HG03025 (cell line): Measurements from ENCODE around the gene TMEM38B.
"Not testable (repeated sequence)": the region's sequence is repeated elsewhere in the genome, so short reads cannot be mapped to it uniquely, and the experiment has no call there.

Experiments used
- ATAC-seq: cut with Tn5 transposase; IDR thresholded peaks from one replicate; pipeline ENCODE4 v1.9.1; 2021; ENCODE audit warnings: mild to moderate bottlenecking, moderate library complexity; ENCODE audit not compliant: unreplicated experiment, low FRiP score

The TMEM38B gene

DNA sequence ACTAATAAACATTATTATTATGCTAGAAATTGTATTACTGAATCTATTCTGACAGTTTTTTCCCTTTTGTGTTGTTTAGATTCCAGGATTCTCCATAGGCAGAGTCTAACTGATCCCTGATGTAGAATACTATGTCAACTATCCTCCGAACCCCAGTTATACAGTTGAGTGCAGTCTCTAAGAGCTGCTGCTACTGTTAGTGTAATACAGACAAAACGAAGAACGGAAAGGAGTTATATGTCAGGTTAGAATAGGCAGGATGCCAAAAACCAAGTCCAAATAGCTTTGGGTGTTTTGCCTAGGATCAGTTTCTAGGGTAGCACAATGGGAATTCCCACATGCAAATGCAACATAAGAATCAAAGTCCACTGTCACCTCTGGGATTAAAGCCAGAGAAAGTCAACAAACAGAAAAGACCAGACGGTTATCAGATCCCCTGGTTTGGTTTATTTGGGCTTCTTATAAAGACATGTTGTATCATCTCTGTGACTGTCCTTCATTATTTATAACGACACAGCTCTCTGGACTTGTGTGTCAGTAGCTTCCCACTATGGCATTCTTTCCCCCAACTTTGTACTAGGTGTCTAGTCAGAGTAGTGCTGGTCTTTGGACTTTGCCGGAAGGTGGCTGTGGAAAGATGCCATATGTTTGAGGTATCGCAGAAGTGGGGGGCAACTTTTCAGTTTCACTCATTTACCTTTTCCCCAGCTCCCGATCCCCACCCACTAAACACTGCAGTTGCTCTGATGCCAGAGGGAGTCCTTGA is 14.9 kb upstream of the TMEM38B start:
- ATAC-seq, result no peak

DNA sequence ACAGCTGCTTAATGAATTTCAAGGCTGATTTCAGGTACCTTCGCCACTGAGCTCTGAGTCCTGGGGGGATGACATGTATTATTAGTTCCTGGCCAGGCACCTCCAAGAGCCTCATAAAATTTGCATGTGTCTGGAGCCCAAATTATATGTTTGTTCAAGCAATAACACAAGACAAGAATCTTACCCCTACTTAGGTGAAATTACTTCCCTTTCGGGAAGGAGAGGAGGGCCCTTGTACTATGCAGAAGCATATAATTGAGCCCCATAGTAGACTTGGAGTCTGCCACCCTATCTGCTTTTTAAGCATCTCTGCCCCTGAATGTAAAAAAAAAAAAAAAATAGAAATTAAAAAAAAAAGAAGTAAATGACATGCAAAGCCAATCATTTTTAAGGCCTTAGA is 13.0 kb upstream of the TMEM38B start:
- ATAC-seq, result no peak

- no peak for ATAC-seq
These were observed 12.6 kb upstream of the TMEM38B start for GRCh38 chr9:105681724-105682123.

- no peak for ATAC-seq
These were observed 10.6 kb upstream of the TMEM38B start for GRCh38 chr9:105683688-105684275.

DNA sequence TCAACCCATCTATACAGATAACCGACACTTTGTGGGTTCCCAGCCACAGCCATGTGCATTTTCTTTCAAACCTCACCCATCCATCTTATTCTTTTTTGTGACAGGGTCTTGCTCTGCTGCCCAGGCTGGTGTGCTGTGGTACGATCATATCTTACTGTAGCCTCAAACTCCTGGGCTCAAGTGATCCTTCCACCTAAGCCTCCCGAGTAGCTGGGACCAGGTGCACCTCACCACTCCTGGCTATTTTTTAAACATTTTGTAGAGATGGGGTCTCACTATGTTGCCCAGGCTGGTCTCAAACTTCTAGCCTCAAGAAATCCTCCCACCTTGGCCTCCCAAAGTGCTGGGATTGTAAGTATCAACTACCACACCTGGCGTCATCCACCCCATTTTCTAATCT is 7.4 kb upstream of the TMEM38B start:
- ATAC-seq, result no peak

DNA sequence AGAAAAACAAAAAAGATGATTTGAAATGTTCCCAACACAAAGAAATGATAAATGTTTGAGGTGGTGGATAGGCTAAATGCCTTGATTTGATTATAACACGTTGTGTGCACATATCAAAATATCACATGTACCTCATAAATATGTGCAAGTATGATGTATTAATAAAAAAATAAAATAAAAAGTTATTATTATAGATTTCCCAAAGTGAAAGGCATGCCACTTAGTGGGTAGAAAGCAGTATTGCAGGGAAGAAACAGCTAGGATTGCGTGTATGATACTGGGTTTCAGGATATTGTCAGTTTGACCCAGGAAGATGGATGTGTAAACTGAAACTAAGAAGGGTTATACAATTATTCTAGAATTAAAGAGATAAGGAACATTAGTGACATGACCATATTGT is 3.6 kb upstream of the TMEM38B start:
- no peak for ATAC-seq

DNA sequence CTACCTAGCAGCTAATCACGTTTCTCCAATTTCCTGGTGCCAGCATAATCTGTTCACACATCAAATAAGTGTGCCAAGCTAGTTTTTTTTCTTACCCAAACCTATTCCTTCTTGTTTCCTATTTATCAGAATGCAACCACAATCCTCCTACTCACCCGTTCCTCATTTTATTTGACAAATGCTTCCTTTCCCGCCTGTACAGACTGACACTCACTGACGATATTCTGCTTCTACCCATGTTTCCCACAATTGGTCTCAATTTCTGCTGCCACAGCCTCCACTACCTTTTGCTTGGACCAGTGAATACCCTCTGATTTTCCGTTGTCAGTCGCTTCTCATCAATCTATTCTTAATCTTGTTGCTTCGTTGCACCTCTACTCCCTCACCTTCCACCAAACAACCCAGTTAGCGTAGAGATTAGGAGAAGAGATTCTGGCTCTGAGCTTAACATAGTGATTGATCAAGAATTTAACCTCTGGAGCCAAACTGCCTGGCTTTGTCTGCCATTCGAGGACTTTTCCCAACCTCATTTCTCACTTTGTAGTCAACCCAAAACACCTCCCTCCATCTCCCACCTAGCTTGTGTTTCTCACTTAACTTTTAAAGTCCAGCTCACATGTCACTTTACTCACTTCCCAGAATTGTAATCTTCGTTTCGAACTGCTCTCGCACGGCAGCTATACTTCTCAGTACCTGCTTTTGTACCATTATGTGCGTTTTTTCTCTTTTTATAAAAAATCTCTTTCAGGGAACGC is 729 bp upstream of the TMEM38B start:
- peak; percentile 37 for ATAC-seq

- peak; percentile 56 for ATAC-seq
These were observed 674 bp downstream of the TMEM38B start for GRCh38 chr9:105694848-105695581.

- no peak for ATAC-seq
These were observed 2.0 kb downstream of the TMEM38B start for GRCh38 chr9:105696219-105696793.

GRCh38 chr9:105697871-105698270 is 3.5 kb downstream of the TMEM38B start:
- no peak for ATAC-seq

DNA sequence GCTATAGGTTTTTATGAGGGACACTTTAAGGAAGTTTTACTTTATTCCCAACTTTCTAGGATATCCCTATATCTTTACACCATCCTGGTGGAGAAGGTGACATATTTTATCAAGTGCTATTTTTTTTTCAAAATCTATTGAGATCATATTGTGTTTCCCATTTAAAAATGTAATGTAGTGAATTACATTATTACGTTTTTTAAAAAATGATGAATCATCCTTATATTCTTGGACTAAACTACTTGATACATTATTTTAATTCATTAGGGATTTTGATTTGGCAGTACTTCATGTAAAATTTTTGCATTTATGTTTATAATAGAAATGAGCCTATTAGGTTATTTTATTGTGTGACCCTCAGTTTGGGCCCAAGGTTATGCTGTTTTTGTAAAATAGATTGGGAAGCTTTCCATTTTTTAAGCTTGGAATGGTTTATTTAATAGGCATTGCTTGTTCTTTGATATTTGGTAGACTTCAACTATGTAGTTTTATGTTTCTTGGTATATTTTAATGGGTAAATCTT is 4.1 kb downstream of the TMEM38B start:
- no peak for ATAC-seq

DNA sequence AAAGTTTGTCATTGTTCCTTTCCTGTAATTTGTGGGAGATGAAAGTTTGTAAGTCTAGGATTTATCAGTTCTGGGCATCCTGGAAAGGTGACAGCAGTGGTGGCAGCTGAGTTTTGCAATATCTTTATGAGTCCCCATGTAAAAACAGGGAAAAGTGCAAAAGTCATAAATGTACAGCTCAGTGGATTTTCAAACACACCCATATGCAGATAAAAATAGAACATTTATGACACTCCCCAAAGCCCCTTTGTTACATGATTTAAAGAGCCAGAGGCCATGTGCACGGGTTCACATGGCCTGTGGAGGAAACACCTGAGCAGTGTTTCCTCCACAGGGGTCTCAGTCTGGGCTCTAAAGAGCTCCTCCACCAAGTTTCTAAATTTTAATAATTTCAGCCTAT is 6.3 kb downstream of the TMEM38B start:
- no peak for ATAC-seq

DNA sequence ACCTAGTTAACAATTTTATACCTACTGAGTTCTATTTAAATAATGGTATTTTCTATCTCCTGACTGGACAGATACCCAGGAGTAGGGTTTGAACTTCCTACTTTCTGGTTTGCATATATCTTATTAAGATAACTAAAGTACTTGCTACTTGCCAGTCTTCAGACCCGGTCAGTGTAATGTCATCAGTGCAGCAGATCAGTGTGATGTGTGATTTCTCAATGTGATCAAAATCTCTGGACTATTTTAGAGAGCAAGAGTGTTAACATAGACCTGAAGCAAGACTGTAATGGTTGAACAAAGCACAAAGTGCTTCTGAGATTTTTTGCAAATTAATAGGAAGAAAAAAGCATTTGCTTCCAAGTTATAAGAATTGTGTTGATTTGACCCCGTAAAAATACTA is 6.8 kb downstream of the TMEM38B start:
- ATAC-seq, result no peak

DNA sequence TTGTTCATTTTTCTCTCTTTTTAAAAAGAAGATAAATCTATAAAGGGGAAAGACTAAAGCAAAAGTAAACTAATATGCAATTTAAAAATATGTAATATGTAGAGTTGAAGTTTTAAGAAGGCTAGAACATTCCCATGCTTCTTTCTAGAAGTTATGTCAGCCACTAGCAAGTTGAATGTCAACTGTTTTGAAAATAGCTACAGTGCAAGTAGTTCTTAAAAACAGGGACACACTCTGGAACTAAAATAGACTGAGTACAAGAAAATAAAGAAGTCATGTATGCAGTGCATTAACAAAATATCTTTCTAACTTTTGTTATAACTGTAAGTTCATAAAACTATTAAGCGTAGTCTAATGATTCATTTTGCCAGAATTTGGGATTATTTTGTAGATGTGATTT is 7.9 kb downstream of the TMEM38B start:
- no peak for ATAC-seq

GRCh38 chr9:105703638-105704037 is 9.3 kb downstream of the TMEM38B start:
- not testable (repeated sequence) for ATAC-seq

DNA sequence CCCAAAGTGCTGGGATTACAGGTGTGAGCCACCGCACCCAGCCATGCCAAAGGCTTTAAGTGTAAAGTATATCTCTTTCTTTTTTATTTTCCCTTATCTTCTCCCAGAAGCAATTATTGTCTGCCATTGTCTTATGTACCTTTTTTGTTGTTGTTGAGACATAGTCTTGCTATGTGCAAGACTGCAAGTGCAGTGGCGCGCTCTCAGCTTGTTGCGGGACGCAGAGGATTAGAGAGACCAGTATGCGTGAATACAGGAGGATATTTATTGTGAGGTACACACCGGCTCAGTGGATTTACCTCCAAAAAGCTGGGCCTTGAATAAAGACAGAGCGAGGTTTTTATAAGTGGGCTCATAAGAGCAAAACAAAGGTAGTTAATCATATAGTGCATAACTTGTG is 11.8 kb downstream of the TMEM38B start:
- no peak for ATAC-seq

DNA sequence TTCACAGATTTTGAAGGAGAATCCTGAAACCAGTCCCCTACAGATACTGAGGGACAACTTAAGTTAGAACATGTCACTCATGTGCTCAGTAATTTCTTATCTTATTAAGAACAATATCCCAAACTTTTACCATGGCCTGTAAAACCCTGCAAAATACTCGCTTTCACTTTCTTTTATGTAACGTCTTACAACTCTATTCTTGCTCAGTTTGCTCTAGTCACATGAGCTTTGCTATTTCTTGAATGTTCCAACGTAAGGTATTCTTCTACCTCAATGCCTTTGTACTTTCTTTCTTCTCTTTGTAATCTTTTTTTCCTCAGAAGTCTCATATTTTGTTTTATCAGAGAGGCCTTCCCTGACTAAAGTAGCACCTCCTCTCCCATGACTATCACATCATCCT is 14.1 kb downstream of the TMEM38B start:
- ATAC-seq, result no peak

GRCh38 chr9:105710638-105711037 is 16.3 kb downstream of the TMEM38B start:
- ATAC-seq, result no peak

DNA sequence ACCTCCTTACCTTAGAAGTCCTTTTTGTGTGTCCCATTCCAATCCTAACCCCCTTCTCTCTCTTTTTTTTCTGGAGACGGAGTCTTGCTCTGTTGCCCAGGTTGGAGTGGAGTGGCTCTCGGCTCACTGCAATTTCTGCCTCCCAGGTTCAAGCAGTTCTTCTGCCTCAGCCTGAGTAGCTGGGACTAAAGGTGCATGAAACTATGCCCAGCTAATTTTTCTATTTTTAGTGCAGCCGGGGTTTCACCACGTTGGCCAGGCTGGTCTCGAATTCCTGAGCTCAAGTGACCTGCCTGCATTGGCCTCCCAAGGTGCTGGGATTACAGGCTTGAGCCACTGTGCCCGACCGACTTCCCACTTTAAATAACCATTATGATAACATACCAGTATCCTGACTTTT is 17.5 kb downstream of the TMEM38B start:
- no peak for ATAC-seq

DNA sequence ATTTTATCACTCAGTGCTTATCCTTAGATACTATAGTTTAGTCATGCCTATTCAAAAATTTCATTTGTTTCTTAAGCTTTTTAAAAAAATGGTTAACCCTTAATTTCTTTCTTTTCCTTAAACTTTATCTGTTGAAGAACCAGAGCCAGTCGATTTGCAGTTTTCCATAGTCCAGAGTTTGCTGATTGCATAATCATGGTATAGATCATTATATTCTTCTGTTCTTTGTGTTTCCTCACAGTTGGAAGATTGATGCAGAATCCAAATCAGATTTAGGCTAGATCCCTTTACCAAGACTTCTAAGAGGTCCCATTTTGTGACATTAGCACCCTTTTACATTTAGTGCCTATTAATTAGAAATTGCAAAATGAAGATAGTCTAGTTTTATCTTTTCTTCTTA is 18.0 kb downstream of the TMEM38B start:
- no peak for ATAC-seq
